SKM-1 treated with dmso at 0.1 percent for 144 hours (cell line): ENCODE results near the gene FLT3LG.

ENCODE experiments used
- DNase-seq: peaks from one replicate; lab custom pipeline; 2025; ENCODE audit not compliant: unreplicated experiment; lab: John Stamatoyannopoulos, UW

Gene FLT3LG, protein sequence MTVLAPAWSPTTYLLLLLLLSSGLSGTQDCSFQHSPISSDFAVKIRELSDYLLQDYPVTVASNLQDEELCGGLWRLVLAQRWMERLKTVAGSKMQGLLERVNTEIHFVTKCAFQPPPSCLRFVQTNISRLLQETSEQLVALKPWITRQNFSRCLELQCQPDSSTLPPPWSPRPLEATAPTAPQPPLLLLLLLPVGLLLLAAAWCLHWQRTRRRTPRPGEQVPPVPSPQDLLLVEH

DNA sequence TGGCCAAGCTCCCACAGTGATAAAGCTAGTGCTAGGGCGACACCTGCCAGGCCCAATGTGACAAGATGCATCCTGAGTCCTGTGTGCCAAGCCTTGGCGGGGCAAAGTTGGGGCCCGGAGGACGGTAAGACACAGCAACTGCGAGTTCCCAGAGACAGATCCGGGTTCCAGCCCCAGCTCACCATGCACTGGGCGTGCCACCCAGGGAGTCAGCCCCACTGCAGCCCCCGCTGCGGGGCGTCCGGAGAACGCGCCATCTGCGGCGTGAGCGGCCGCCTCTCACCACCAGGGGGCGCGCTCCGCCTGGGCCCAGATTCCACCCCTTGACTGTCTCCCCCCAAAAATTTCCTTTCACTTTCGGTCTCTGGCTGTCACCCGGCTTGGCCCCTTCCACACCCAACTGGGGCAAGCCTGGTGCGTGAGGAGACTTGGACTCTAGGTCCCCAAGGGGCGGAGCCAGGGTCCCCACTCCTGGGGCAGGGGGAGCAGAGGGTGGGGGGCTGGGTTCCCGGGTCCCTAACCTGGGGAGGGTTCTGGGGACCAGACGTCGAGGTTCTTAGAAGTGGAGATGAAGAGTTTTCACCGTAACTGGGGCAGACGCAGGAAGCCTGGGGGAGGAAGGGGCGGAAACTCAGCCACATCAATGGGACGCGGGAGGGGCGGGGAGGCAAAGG is at the start of gene FLT3LG:
Gene FLT3LG (plus strand): TSS at position 348 of the 674 bp plus-strand sequence. CDS start 425 bp downstream, outside the sequence.
- peak; percentile 34 for DNase-seq

DNA sequence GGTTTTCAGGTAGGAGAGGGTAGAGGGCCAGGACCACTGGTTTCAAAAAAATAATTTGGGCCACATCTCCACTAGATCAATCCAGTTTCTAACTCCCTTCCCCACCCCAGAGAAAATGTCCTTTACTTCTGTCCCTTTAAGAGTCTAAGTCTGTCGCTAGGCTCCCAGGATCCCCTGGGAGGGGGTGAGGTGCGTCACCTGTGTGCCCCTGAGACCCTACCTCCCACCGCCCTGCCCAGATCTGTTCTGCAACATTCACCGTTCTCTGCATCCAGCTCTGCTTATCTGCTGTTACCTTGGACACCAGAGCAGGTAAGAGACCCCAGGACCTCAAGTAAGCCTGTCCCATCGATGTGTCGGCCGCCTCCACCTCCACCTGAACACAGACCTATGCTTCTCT is 48.8 kb upstream of the FLT3LG start, which contains the start of gene GFY:
Gene GFY (plus strand): TSS at position 211 of the 400 bp plus-strand sequence. CDS start 1,043 bp downstream, outside the sequence.
- DNase-seq = no peak

DNA sequence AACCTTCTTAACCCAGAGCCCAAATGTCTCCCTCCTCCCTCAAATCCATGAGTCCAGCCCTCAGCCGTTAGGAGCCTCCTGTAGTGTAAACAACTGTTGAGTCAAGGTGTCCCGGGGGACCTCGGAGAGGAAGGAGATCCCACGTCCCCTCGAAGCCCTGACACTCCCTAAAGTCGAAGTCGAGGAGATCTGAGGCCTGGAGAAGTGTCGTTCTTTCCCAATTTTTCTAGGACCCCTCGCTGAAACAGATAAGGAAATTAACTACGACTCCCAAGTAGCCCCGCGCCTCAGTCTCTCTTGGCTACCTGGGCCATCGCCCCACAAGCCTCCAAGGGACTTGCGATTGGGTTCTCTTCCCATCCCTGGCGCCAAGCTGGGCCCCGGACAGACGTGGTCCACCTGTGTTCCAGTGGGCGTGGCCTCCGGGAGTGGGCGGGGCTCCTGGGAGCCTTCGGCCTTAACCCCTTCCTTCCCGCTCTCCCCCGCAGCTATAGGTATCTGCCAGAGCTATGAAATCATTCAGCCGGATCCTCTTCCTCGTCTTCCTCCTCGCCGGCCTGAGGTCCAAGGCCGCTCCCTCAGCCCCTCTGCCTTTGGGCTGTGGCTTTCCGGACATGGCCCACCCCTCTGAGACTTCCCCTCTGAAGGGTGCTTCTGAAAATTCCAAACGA is 48.0 kb upstream of the FLT3LG start:
- DNase-seq = no peak

DNA sequence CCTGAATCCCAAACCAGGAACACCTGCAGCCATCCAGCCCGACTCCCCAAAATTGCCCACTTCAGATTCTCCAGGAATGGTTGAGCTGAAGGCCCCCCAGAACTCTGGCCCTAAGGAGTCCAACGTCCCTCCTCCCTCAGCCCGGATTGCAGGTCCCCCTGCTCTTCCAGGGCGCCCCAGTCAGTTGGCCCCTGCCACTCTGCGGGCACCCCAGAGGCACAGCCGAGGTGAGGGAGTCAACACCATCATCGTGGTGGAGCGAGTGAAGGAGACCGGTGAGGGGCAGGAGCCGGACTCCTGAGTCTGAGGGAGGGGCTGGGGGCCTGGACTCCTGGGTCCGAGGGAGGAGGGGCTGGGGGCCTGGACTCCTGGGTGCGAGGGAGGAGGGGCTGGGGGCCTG is 46.7 kb upstream of the FLT3LG start:
- DNase-seq = no peak

DNA sequence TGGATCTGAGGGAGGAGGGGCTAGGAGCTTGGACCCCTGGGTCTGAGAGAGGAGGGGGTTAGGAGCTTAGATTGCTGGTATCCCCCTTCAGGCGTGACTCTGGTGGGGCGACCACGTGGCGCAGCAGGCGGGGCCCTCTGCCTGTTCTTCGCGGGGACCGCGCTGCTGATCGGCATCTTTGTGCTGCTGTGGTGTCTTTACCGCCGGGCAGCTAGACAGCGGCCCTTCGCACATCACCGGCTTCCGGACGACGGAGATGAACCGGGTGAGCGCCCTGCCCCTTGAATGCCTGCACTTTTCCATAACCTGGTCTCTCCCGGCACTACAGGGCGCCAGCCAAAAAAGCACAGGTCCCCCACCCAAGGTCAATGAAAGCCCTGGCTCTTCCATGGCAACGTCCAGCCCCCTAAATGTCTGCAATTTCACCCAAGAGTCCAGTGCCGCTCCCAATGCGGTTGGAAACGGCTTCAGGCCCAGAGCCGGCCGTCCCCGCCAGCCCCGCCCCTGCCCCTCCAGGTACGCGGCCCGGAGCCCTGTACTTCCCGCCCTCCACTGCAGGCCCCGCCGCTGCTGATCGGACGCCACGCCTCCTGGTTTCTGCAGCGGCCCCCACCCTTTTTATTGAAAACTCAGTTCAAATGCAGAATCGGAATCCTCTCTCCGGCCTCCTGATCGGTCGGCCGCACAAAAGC is 46.0 kb upstream of the FLT3LG start:
- DNase-seq = no peak

DNA sequence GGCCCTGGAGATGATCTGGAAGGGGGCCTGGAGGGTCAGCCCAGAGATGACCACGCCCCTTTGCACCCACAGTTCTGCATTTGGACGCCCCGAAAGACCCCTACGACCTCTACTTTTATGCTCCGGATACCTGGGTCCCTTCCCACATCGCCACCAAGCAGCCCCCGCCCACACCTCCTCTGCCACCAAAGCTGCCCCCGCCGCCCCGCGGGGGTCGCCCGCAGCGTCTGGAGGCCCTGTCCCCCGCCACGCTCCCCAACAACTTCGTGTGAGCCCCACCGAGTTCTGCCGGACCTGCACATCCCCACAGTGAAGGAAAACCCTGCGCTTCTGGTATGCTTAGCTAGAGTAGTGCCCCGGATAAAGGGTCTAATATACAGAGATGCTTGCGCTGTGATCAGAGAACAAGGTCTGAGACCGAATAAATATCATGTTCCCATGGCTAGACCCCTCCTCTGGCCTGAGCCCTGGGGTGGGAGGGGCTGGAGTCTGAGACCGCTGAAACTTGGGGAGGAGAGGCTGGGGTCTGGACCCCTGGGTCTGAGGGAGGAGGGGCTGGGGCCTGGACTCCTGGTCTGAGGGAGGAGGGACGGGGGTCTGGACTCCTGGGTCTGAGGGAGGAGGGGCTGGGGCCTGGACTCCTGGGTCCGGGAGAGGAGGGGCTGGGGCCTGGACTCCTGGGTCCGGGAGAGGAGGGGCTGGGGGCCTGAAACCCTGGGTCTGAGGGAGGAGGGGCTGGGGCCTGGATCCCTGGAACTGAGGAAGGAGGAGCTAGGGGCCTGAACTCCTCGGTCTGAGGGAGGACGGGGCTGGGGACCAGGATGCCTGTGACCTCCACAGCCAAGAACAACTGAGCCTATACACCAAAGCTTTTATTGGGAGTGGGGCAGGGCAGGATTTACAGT is 45.2 kb upstream of the FLT3LG start:
- no peak for DNase-seq

DNA sequence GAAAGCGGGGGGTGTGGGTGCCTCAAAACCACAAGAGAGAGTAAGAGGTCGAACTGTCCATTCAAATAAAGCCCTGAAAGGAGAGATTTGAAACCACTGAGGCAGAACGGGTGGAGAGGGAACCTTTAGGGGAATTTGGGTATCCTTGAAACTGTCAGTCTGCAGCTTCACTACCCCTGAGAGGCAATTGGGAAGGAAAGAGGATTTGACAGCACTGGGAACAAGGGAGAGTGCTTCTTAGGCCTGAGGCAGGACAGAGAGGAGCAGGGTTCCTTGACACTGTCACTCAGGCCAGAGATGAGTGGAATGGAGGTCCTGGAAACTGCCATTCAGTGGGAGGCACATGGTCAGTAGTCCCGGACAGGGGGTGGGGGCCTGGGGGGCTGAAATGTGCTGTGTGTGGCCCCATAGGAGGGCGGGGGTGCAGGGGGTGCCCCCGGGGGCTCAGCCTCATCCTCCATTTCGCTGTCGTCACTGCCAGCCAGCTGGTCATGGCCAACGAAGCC is 43.8 kb upstream of the FLT3LG start:
- DNase-seq = no peak

DNA sequence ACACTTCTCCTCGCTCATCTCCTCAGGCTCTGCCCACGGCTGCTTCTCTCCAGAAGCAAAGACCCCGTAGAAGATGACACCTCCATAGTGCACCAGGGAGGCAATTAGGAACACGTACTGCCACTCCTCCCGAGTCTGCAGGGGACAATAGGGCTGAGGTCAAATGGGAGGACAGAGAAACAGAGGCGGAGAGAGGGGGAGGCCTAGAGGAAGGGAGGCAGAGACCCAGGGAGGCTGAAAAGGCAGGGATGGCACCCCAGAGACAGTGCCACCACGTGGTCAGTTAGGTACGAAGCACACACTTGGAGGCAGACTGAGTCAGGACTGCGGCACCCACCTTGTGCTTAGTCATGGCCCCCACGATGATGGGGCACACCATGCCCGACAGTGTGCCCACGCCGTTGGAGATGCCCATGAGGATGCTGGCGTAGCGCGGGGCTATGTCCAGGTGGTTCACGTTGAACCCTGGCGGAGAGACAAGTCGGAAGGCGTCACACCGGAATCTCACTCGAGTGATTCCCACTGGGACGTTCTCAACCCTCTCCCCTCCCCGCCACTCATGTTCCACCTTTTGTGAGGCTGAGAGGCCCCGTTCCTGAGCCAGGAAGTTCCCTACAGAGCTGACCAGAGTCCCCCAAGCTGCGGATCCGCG is 43.2 kb upstream of the FLT3LG start:
- DNase-seq = no peak

DNA sequence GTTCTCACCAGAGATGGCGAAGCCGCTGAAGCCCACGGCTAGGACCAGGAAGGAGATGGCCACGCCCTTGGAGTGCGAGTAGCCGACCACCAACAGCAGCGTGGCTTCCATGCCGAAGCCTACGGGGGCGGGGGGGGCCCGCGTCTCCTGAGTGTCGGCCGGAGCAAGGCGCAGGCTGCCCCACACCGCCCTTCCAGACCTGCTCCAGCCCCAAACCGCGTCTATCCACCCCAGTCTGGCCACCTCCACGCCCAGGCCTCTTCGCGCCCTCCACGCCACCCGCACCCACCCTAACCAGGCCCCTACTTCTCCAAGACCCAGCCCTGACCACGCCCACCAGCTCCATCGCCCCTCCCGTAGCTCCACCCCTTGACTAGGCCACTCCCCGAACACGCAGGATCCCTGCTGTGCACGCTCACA is 42.7 kb upstream of the FLT3LG start:
- DNase-seq = no peak

DNA sequence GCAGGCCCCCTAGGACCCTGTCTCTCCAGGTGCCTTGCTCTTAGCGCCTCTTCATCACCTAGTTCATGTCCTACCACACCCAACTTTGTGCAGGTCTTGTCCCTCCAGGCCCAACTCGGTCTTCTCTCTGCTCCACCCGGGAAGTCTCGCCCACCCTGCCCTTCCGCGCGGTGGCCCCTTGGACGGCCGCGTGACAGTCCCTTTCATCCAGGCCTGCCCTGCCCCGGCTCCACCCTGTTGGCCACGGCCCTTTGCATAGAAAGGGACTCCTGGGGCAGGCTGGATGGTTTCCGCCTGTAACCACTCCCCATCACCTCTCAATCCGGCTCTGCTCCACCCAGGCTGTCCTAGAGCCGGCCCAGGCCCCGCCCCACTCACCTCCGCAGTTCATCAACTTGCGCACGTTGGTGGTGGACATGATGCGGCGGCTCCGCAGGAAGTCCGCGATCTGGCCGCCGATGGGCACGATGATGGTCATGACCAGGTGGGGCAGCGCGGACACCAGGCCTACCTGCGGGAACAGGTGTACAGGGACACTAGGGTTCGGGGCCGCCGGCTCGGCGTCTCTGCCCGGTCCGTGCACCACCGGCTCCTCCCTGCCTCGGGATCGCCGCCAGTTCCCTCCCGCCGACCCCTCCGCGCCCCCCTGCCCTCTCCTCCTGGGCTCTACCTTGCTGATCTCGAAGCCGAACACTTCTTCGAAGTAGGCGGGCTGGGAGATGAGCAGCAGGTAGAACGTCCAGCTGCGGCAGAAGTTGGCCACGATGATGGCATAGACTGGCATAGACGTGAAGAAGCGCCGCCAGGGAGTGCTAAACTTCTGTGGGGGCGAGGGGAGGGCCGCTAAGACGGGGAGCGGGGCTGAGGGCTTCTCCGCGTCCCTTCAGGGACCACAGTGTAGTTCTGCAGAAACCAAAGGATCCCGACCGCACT is 41.6 kb upstream of the FLT3LG start:
- DNase-seq = no peak

DNA sequence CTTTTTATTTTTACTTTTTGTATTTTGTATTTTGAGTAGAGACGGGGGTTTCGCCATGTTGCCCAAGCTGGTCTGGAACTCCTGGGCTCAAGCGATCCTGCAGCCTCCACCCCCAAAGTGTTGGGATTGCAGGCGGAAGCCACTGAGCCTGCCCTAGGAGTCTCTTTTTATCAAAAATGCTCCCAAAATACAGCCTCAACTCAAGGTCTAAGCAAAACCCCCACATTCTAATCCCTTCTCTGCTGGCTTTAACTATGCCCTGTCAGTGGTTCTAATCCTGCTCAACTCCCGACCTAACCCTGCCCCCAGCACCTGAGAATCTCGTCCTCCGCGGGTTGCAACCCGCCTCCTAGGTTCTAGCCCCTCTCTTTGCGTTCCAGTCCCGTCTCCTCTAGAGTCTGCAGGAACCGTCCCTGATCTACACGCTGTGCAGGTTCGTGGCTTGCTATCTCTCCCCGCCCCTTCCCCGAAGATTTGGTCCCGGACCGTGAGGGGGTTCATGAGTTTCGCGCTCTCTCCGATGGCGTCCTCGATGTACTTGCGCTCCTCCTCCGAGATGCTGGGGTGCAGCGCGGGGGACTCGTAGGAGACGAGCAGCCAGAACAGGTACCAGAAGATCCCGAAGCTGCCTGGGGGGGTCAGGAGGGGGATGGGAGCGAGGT is 40.6 kb upstream of the FLT3LG start:
- no peak for DNase-seq

DNA sequence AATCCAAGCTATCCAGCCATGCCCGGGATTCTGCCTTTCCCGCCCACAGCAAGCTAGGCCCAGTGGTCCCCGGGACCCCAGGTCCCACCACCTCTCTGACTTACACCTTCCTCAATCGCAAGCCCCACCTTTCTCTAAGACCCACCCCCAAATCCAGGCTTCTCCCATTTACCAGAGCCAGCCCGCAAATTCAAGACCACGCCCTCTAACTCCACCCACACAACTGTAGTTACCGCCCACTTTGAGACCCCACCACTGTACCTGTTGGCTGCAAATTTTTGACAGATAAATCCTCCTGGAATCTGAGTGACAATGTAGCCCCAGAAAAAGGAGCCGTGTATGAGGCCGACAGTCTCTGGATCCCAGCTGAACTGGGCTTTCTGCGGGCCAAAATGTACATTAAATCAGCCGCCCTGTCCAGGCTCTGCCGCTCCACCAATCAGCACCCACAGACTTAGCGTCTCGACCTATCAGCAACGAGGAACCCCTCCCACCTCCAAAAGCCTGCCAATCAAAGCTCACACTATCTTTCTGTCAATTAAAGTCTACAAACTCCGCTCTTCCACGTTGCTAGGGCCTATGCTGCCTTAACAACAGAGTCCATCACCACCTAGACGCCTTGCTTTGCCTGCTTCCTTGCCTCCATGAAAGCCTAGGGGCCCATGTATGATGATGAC is 39.0 kb upstream of the FLT3LG start:
- DNase-seq = no peak

DNA sequence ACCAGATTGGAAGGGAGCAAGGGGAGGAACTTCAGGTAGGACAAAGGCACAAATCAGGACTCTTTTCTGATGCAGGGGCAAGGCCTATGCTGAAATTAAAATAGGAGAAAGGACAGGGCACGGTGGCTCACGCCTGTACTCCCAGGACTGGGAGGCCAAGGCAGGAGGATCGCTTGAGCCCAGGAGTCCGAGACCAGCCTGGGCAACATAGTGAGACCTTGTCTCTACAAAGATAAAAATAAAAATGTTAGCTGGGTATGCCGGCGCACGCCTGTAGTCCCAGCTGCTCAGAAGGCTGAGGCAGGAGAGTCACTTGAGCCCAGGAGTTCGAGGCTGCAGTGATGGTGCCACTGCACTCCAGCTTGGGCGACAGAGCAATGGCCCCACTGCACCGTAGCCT is 38.3 kb upstream of the FLT3LG start:
- no peak for DNase-seq

DNA sequence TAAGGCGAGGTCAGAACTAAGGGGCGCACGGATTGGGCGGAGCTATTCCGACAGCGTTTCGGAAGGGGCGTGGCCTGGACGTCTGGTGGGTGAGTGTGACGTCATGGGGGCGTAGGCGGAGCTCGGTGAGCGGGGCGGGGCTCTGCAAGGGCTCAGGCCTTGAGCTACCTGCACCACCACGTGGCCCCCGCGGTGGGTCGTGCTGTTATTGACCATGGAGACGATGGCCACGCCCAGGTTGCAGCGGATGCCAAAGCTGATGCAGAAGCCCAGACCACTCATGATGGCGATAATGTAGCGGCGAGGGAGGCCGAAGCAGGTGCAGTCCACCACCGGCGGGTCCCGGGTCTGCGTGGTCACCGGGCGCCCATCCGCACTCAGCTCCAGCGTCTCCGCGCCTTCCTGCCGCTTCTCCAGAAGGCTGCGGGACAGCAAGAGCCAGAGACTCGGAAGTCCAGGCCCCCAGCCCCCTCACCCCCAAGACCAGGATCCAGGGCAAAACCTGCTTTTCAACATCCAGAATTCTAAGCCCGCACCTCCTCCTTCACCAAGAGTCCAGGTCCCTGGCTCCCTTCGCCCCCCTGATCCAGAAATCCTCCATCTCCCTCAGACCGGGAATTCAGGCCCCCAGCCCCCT is 37.5 kb upstream of the FLT3LG start:
- no peak for DNase-seq

DNA sequence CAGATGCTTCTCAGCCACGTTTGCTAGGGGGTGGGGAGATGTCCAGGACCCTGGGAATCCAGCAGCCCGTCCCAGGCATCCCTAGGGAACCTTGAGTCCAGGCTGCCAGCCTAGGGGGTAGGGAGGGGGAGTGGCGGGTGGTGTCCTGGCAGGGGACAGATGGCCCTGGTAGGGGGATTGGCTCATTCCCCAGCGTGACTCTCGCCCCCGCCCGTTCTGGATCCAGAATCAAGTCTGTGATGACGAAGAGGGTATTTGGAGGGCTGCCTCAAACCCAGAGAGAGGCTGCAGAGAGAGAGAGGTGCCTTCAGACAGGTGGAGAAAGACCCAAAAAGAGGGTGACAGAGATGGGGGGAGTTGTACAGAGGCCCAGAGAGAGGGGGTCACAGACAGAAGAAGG is 36.8 kb upstream of the FLT3LG start:
- DNase-seq = no peak

DNA sequence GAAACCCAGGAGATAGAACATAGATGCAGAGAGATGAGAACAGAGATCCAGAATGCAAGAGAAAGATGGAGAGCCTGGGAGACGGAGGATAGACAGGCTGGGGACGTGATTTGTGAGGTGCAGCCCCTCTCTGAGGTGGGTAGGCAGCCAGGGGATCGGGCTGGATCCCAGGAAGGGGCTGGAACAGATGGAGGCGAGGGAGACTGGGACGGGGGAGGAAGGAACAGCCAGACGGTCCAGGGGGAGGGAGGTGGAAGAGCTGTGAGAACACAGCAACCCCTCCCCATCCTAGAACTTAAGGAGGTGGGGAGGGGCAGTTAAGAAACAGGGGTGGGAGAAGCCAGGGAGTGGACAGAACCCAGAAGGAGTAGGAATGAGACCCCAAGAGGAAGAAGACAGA is 35.8 kb upstream of the FLT3LG start:
- DNase-seq = no peak

DNA sequence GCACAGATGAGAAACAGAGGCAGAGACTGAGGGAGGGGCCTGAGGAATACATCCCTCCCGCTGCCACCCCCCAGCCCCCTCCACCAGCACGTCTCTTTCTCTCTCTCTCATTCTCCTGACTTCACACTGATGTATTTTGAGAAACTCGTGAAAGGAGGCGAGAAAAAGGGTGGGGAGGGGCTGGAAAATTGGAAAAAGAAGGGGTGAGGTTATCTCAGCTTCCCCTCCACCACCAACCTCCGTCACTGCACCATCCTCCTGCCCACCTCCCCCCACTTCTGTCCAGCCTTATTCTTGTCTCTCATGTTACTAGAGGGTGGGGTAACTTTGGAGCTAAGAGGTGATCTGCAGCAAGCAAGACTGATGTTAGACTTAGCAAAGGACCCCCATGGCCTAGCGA is 34.2 kb upstream of the FLT3LG start:
- DNase-seq = no peak
